HUES64 (cell line): ENCODE measurements around the gene NHSL2.
A peak's percentile ranks its signal among the peaks of the same experiment; 100 is the strongest.

Experiments
- H3K27ac ChIP-seq: 2 replicates; pipeline ENCODE4 v1.7.0; 2013; ENCODE audit warnings: low read depth, low read length, inconsistent platforms
- H3K27me3 ChIP-seq: 2 replicates; pipeline ENCODE4 v1.6.1; 2013; ENCODE audit warnings: mild to moderate bottlenecking, low read length; ENCODE audit not compliant: insufficient read depth
- H3K36me3 ChIP-seq: 2 replicates; pipeline ENCODE4 v1.6.1; 2013; ENCODE audit warnings: mild to moderate bottlenecking, low read length; ENCODE audit not compliant: insufficient read depth
- H3K4me1 ChIP-seq: 2 replicates; pipeline ENCODE4 v1.6.1; 2013; ENCODE audit warnings: mild to moderate bottlenecking, low read length, moderate library complexity; ENCODE audit not compliant: insufficient read depth
- H3K4me3 ChIP-seq: 2 replicates; pipeline ENCODE4 v1.5.1; 2013; ENCODE audit warnings: mild to moderate bottlenecking, low read length, moderate library complexity
- H3K9ac ChIP-seq: 2 replicates; pipeline ENCODE4 v1.6.1; 2013; ENCODE audit warnings: mild to moderate bottlenecking, low read depth, low read length
- H3K9me3 ChIP-seq: 2 replicates; pipeline ENCODE4 v1.6.1; 2013; ENCODE audit warnings: low read depth, low read length; ENCODE audit not compliant: insufficient read depth
- WGBS: fragments of 150-250, 120-280 bp; methylation state at CpG from one replicate; pipeline ENCODE4 v1.1.7; 2013; ENCODE audit warnings: missing lambda C conversion rate; 5-methylcytosine and 5-hydroxymethylcytosine counted together

Gene NHSL2

DNA sequence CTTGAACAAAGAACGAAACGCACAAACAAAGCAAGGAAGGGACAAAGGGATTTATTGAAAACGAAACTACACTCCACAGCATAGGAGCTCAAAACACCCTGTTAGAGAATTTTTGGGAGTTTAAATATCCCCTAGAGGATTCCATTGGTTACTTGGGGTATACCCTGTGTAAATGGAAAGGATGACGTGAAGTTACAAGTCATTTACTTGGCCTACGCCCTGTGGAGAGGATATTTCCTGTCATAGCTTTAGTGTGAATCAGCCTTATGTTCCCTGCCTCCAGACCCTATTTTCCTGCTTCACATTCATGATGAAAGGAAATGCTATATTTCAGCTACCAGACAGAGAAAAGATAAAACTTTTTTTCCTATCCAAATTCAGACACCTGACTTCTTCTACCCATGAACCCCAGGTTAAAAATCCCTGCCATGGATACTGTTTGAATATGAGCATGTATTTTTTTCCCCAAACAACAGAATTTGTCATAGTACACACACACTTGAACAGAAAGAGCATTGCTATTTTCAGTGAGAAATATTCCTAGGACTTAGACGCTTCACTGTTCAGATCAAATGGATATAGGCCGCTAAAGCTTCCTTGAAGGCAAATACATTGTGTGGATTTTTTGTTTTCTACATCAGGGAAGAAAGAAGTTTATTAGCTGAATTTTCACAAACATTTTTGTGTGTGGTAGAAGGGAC is 291.3 kb downstream of the NHSL2 start:
- H3K4me3 ChIP-seq = peak overlapping the region; percentile 28
- H3K4me1 ChIP-seq = peaks cover 24% of the 10 kb centered on the region
- peak overlapping the region; percentile 55; the same call in 1 of the 2 replicates for H3K9ac ChIP-seq
- no peaks in the 10 kb centered on the region for H3K9me3 ChIP-seq
- no peaks in the 10 kb centered on the region for H3K27me3 ChIP-seq
- H3K36me3 ChIP-seq = peaks cover 57% of the 10 kb centered on the region
- 72% methylated on average over 5 of the region's 7 CpGs for WGBS
- peak overlapping the region; percentile 90 for H3K27ac ChIP-seq
